Neural crest cell (in vitro differentiated cells): Measurements from ENCODE around the gene MAPK10. TPM values are rescaled to one million over a fixed set of nuclear protein-coding genes. Genes with fewer than 3 reads are reported as not detected.
A peak's percentile ranks its signal among the peaks of the same experiment; 100 is the strongest.

Source experiments
- DNase-seq: peaks from one replicate; pipeline ENCODE4 v3.0.0; 2021; ENCODE audit warnings: low read depth, mixed read lengths, low spot score
- H3K27ac Mint-ChIP-seq: one replicate; pipeline ENCODE4 v1.8.0; 2021; ENCODE audit warnings: mild to moderate bottlenecking, mixed read lengths; ENCODE audit not compliant: unreplicated experiment
- H3K27me3 Mint-ChIP-seq: 2 replicates; pipeline ENCODE4 v1.8.0; 2021; ENCODE audit warnings: low read depth, mild to moderate bottlenecking, mixed read lengths
- H3K36me3 Mint-ChIP-seq: 2 replicates; pipeline ENCODE4 v1.8.0; 2021; ENCODE audit warnings: low read depth, mild to moderate bottlenecking, mixed read lengths
- H3K4me1 Mint-ChIP-seq: 2 replicates; pipeline ENCODE4 v1.8.0; 2021; ENCODE audit warnings: mixed read lengths
- H3K4me3 Mint-ChIP-seq: one replicate; pipeline ENCODE4 v1.8.0; 2021; ENCODE audit warnings: mild to moderate bottlenecking, mixed read lengths
- H3K9me3 Mint-ChIP-seq: 2 replicates; pipeline ENCODE4 v1.8.0; 2021; ENCODE audit warnings: mixed read lengths
- CTCF ChIP-seq: fragments of 200-600 bp; sonication (generic); conservative IDR thresholded peaks from 2 replicates; pipeline ENCODE4 v1.5.0; 2021; ENCODE audit warnings: antibody characterized with exemption, mild to moderate bottlenecking
- total RNA-seq: library from RNA; stranded (reverse); gene quantifications from 2 replicates; pipeline ENCODE4 v1.2.1, GENCODE V29; 2021

MAPK10 gene
- total RNA-seq, 1 donor from 2014 or later = 62.2 TPM

GRCh38 chr4:86220121-86220520, 139.7 kb downstream of the MAPK10 start:
- TF ChIP-seq CTCF = no peak
- Mint-ChIP-seq H3K4me1 (peaks cover 21% of the 10 kb centered on the region), H3K9me3 (peaks cover 6% of the 10 kb centered on the region), H3K27ac (no peak overlapping the region), H3K27me3 (no peaks in the 10 kb centered on the region), H3K4me3 (no peak overlapping the region), H3K36me3 (peaks cover 8% of the 10 kb centered on the region)
- no peak for DNase-seq

DNA sequence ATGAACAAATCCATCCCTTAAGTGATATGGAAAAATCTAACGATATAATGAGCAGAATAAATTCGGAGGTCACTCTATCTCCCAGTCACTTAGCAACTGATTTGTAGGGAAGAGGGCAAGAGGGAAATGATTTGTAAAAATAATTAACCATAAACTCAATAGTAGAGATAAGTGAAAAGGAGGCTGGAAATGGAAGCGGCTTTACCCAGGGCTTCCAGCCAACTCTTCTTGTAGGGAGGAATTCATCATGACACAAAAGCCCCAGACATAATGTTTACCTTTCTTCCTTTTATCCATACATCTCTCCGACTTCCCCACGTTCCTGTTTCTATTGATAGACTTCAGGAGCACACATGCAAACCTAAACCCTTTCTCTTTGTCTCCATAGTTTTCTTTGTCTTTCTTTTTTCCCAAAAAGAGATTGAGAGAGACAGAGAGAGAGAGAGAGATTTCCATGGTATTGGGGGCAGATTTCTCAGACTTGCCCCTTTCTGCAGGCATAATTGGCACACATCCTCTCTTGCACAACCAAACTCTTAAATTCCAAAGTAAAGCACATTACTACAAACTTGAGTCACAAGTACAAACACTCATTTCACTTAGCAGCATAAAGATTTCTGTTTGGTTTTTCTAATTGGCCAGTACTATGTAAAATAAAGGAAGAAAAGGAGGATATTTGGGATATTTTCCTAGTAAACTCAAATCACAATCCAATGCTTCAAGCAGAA, 140.9 kb downstream of the MAPK10 start:
- H3K27ac Mint-ChIP-seq = peak overlapping the region; percentile 32

GRCh38 chr4:86203176-86203575, 156.7 kb downstream of the MAPK10 start:
- peaks cover 15% of the 10 kb centered on the region for H3K4me1 Mint-ChIP-seq
- H3K27me3 Mint-ChIP-seq = no peaks in the 10 kb centered on the region
- H3K4me3 Mint-ChIP-seq = no peak overlapping the region
- H3K9me3 Mint-ChIP-seq = peaks cover 2% of the 10 kb centered on the region
- no peak for TF ChIP-seq CTCF
- DNase-seq = no peak
- no peak overlapping the region for H3K27ac Mint-ChIP-seq
- peaks cover 6% of the 10 kb centered on the region for H3K36me3 Mint-ChIP-seq

More for the DNA sequence above, 140.9 kb downstream of the MAPK10 start:
- Mint-ChIP-seq H3K4me1 (peaks cover 21% of the 10 kb centered on the region), H3K4me3 (no peak overlapping the region), H3K27me3 (no peaks in the 10 kb centered on the region), H3K36me3 (peaks cover 15% of the 10 kb centered on the region), H3K9me3 (peaks cover 13% of the 10 kb centered on the region)
- TF ChIP-seq CTCF = no peak
- DNase-seq = no peak

DNA sequence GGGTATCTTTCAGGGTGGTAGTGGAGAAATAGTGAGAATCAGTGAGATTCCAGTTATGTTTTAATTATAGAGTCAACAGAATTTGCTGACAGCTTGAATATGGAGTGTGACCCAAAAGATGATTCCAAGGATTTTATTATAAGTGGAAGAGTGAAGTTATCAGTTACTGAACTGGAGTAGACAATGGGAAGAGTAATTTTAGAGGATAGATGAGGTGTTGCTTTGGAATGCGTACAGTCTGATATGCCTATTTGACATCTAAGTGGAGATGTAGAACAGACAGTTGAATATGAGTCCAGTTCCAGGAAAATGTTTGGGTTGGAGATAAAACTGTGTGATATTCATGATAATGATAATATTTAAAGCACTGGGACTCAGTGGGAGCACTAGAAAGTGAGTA, 174.2 kb downstream of the MAPK10 start:
- Mint-ChIP-seq H3K27ac (no peak overlapping the region), H3K4me1 (no peaks in the 10 kb centered on the region), H3K27me3 (no peaks in the 10 kb centered on the region), H3K4me3 (no peak overlapping the region), H3K9me3 (peaks cover 10% of the 10 kb centered on the region), H3K36me3 (peaks cover 41% of the 10 kb centered on the region)
- no peak for DNase-seq
- TF ChIP-seq CTCF = no peak

DNA sequence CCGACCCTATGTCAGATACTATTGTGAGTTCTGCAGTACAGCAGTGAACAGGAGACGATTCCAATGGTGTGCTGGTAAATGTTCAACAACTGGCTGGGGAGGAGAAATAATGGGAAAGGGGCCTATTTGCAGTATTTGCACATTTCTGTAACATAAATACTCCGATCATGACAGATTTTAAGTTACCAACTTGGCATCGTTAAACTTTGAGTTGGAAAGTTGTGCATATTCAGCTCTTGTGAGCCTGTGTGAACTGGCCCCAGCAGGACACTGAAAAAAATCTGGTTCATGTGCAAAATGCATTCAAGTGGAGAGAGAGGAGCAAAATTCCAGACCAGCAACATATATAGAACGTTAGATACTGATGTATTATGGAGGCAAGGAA, 175.0 kb downstream of the MAPK10 start:
- no peaks in the 10 kb centered on the region for H3K4me1 Mint-ChIP-seq
- no peak for DNase-seq
- H3K36me3 Mint-ChIP-seq = peaks cover 40% of the 10 kb centered on the region
- no peaks in the 10 kb centered on the region for H3K27me3 Mint-ChIP-seq
- no peak for TF ChIP-seq CTCF
- peaks cover 13% of the 10 kb centered on the region for H3K9me3 Mint-ChIP-seq
- no peak overlapping the region for H3K4me3 Mint-ChIP-seq
- no peak overlapping the region for H3K27ac Mint-ChIP-seq
